HFFc6 (cell line): ENCODE results near the gene HMX1. TPM values are rescaled to one million over a fixed set of nuclear protein-coding genes. Genes with fewer than 3 reads are reported as not detected.

Experiments
- DNase-seq: peaks from one replicate; pipeline ENCODE4 v3.0.0-alpha.2; 2018
- H3K27ac Mint-ChIP-seq: 2 replicates; pipeline ENCODE4 v1.8.0; 2020; ENCODE audit warnings: mild to moderate bottlenecking, mixed read lengths
- H3K27me3 Mint-ChIP-seq: 2 replicates; pipeline ENCODE4 v1.8.0; 2021; ENCODE audit warnings: mild to moderate bottlenecking, moderate library complexity, mixed read lengths; ENCODE audit not compliant: insufficient read depth
- H3K36me3 Mint-ChIP-seq: 2 replicates; pipeline ENCODE4 v1.8.0; 2021; ENCODE audit warnings: low read depth, mixed read lengths
- H3K4me1 Mint-ChIP-seq: 2 replicates; pipeline ENCODE4 v1.8.0; 2020; ENCODE audit warnings: low read depth, mixed read lengths
- H3K4me3 Mint-ChIP-seq: 2 replicates; pipeline ENCODE4 v1.8.0; 2020; ENCODE audit warnings: mild to moderate bottlenecking, moderate library complexity, mixed read lengths
- H3K9me3 Mint-ChIP-seq: 2 replicates; pipeline ENCODE4 v1.8.0; 2020; ENCODE audit warnings: mild to moderate bottlenecking, mixed read lengths
- CTCF ChIP-seq: fragments of 200-600 bp; sonication (generic); IDR thresholded peaks from 2 replicates; pipeline ENCODE4 v1.5.0; 2021; ENCODE audit warnings: antibody characterized with exemption, mild to moderate bottlenecking
- total RNA-seq, 6 experiments: library from RNA; stranded (reverse); fragmentation: NEBNext Ultra II Directional; extraction: Animal tissue kit (Norgen Biotek cat#: 25700); gene quantifications; 2 replicates in 1 of 6; 3 replicates in 5 of 6; pipeline ENCODE4 v1.2.3, GENCODE V29; 2021

The HMX1 gene
- total RNA-seq, 6 experiments from 2014 or later, result not detected

DNA sequence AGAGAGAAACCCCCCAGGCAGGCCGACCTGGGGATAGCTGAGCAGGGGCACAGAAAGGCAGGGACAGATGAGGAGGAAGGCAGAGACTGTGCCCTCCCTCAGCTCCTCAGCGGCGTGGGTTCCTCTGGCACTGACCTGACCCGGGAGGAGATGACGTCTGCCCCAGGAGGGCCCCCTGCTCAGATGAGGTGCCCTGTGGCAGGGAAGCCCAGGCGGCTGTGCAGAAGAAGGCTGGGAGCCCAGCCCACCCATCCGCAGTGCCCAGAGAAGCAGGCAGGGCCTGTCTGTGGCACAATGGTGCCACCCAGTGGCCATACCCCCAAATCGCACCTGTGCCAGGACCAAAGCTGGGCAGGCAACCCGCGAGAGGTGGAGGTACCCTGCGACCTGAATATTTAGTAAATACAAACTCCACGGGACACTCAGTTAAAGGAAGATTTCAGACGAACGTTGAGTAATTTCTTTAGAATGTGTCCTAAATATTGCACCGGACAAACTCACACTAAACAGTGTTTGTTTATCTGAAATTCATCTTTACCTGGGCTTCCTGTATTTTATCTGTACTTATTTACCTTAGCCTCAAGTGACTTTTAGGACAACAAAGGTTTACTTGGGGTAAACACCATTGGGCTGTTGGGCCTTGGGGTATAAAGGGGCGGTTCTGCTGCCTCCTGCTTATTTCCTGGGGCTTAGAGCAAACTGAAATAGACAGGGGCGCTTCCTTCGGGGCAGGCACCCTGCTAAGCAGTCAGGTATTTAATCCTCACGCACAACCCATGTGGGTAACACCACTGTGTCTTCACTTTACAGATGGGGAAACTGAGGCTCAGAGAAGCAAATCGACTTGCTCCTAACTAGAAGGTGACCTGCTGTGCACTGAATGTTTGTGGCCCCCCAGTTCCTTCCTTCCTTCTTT lies 46.5 kb upstream of the HMX1 start:
- DNase-seq, result peak; percentile 42
- Mint-ChIP-seq H3K4me3 (no peak overlapping the region), H3K9me3 (peaks cover 3% of the 10 kb centered on the region; the same call in 1 of the 2 replicates), H3K27ac (no peak overlapping the region), H3K27me3 (peaks cover 19% of the 10 kb centered on the region), H3K4me1 (no peaks in the 10 kb centered on the region), H3K36me3 (no peaks in the 10 kb centered on the region)
- peak; percentile 97 for TF ChIP-seq CTCF

- peaks cover 19% of the 10 kb centered on the region for H3K27me3 Mint-ChIP-seq
- TF ChIP-seq CTCF, result no peak
- H3K36me3 Mint-ChIP-seq, result no peaks in the 10 kb centered on the region
- H3K4me1 Mint-ChIP-seq, result no peaks in the 10 kb centered on the region
- no peak overlapping the region for H3K27ac Mint-ChIP-seq
- H3K9me3 Mint-ChIP-seq, result no peaks in the 10 kb centered on the region
- H3K4me3 Mint-ChIP-seq, result no peak overlapping the region
- no peak for DNase-seq
These were observed 45.7 kb upstream of the HMX1 start for GRCh38 chr4:8917321-8917811.

- no peaks in the 10 kb centered on the region for H3K9me3 Mint-ChIP-seq
- no peaks in the 10 kb centered on the region for H3K4me1 Mint-ChIP-seq
- no peak overlapping the region for H3K4me3 Mint-ChIP-seq
- peaks cover 19% of the 10 kb centered on the region for H3K27me3 Mint-ChIP-seq
- H3K36me3 Mint-ChIP-seq, result no peaks in the 10 kb centered on the region
- no peak for TF ChIP-seq CTCF
- H3K27ac Mint-ChIP-seq, result no peak overlapping the region
- DNase-seq, result no peak
These were observed 45.3 kb upstream of the HMX1 start for GRCh38 chr4:8916906-8917305.

DNA sequence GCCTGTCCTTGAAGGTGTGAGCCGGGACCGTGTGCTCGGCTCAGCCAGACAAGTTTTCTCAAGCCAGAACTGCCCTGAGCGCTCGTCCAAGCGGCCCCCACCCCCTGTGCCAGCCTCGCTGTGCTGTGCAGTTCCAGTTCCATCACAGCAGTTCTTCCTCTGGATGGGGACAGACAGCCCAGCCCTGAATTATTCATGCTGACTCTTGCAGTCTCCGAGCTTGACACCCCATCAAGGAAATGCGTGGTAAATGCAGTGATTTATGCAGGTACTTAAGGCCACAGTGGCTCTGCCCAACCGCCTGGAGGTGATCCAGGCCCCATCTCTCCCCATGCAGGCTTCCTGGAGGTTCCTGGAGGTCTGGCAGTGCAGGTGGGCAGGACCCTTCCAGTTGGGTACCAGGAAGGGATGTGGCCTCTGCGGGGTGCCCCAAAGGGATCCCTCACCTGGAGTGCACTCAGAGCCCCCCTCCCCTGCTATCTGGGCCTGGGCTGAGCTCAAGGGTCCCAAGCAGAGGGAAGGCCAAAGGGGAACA lies 44.8 kb upstream of the HMX1 start:
- no peak overlapping the region for H3K4me3 Mint-ChIP-seq
- H3K36me3 Mint-ChIP-seq, result no peaks in the 10 kb centered on the region
- DNase-seq, result no peak
- no peak for TF ChIP-seq CTCF
- no peaks in the 10 kb centered on the region for H3K4me1 Mint-ChIP-seq
- H3K27me3 Mint-ChIP-seq, result peaks cover 20% of the 10 kb centered on the region
- no peak overlapping the region for H3K27ac Mint-ChIP-seq
- no peaks in the 10 kb centered on the region for H3K9me3 Mint-ChIP-seq

DNA sequence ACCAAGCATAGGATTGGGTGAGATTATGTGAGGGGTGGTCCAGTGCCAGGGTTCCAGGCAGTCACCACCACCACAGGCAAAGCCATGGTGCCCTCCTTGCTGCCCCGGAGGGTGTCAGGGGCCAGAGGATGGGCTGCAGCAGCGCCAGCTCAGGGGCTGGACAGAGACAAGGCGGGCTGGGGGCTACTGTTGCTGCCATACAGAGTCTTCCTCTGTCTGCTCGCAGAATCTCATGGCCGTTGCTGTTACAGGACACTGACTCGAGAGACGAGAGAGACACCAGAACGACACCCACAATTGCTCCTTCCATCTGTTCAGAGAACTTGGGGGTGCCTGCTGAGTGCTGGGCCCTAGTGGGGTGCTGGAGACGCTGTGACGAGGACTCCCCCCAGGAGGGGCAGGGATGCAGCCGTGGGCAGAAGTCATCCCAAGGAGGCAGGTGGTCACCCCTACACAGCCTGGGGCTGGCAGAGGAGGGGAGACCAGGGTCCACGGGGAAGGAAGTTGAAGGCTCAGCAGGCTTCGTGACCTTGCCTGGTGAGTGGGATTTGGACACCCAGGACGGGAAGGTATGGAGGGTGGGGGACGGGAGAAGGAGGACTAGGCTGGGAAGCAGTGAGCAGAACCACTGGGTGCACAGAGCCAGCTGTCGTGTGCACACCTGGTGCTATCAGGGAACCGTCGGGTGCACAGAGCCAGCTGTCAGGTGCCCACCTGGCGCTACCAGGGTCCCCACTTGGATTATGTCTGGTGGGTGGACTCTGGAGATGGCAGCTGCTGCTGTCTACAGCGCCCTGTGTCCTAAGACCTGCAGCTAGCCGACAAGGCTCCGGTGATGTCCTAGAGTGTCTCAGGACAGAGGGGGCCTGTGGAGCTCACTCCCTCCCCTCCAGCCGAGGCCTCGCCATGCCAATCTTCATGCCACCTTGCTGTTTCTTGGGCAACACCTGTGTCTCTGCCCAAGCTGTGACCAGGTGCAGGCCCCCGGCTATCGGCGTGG lies 43.9 kb upstream of the HMX1 start:
- TF ChIP-seq CTCF, result no peak
- no peak for DNase-seq
- H3K9me3 Mint-ChIP-seq, result no peaks in the 10 kb centered on the region
- H3K4me3 Mint-ChIP-seq, result no peak overlapping the region
- H3K27me3 Mint-ChIP-seq, result peaks cover 19% of the 10 kb centered on the region
- H3K4me1 Mint-ChIP-seq, result no peaks in the 10 kb centered on the region
- H3K27ac Mint-ChIP-seq, result no peak overlapping the region
- H3K36me3 Mint-ChIP-seq, result no peaks in the 10 kb centered on the region
